ENCODE results near the gene TSPEAR.
"Not testable (repeated sequence)": the region's sequence is repeated elsewhere in the genome, so short reads cannot be mapped to it uniquely, and the experiment has no call there.

The TSPEAR gene

DNA sequence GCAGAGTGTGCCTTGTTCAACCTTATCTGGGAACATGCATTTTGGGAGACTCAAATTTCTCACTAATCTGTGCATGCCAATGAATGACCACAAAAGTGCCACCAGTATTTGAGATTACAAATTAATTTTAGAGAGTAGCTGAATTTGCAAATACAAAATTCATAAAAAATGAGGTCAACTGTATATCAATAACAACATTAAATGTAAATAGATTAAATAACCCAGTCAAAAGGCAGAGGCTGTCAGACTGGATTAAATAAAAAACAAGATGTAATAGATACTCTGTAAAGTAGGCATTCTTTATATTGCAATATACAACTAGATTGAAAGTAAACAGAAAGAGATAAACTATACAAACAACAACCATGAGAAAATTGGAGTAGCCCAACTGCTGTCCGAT, 147.3 kb downstream of the TSPEAR start:
- no peak for DNase-seq

- no peak for DNase-seq
Measured at GRCh38 chr21:44558695-44559094, 152.7 kb downstream of the TSPEAR start, which contains the start of gene KRTAP10-3. Gene KRTAP10-3, minus strand, starts transcription at chr21:44558795. Its CDS starts 80 bp downstream, at chr21:44558715.

DNA sequence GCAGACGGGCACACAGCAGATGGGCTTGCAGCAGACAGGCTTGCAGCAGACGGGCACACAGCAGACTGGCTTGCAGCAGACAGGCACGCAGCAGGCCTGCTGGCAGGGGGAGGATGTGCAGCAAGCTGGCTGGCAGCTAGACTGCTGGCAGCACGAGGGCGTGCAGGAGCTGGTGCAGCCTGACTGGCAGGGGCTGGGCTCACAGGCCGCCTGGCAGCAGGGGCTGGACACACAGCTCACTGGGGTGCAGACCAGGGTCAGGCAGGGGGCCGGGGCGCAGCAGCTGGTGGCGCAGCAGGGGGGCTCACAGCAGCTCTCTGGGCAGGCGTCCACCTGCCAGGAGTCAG, 153.1 kb downstream of the TSPEAR start:
- DNase-seq: not testable (repeated sequence)

GRCh38 chr21:44557491-44558328, 153.7 kb downstream of the TSPEAR start:
- no peak for DNase-seq

DNA sequence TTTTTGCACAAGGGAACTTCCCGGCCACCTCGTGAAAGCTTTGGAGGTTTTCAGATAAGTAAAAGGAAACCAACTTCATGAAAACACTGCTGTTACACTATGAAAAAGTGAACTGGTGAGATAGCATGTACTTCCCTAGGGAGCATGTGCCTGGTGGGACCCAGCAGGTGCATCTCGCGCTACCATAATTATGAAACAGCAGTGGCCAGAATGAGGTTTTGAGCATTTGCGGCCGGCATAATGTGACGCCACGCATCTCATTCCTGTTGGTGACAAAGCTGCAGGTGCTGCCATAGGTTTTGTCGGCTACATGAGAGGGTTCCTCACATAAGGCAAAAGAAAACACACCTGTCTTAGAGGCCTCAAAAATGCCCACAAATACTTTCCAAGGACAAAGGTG, 154.5 kb downstream of the TSPEAR start:
- no peak for DNase-seq

DNA sequence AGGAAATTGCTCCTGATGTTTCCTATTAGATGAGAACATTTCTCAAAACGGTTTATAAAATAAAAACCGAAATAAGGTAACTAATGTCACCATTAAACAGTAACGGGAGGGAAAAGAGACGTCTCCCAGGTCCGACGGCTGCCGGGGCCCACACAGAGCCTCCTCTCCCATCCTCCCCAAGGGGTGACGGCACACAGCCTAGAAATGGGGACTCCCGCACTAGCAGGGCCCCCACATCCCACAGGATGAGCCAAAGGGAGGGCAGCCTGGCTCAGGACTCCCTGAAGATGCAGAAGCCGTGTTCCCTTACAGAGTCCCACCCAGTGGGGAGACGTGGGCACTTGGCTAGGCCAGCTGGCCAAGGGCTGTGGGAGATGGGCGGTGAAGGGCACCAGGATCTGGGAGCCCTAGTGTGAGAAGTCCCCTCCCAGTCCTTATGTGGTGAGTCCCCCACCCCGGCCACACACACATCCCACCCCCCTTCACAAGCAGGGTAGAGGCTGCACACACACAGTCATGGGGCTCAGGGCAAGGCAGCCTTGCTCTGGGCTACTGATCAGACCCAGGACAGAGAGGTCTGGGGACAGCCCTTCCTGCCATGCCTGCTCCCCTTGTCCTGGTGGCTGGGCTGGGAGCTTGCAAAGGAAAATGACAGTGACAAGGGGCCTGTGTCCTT, 156.0 kb downstream of the TSPEAR start:
- no peak for DNase-seq

DNA sequence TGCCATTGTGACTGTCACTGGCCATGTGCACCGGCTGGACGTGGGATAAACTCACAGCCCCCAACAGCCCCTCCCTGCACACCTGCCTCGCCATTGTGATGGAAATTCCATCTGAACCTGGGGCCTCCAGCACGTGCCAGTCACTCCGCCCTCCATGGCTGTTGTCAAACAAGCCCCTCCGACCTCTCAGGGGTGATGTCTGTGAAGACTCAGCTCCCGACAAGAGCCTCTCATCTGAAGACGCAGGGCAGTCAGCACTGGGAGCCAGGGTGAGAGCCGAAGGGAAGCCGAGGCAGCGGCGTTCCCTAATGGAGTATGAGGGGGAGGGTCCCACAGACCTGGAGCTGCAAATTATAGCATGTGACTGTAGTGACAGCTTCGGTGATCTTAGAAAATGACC, 158.7 kb downstream of the TSPEAR start:
- no peak for DNase-seq

DNA sequence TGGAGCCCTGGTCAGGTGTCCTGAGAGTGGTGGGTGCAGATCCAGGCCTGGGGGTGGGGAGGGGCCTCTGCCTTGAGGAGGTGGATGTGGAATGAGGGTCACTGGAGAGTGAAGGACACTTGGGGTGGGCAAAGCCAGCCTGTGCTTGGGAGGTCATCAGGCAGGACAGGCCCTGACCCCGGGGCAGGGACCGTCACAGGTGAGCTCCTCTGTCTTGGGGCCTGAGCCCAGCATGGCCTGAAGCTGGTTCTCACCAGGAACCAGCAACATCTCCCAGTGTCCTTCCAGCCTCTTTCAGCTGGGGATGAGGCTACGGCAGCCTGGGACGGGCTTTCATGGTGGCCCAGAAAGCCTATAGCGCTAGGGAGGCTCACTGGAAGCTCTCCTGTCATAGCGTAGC, 159.2 kb downstream of the TSPEAR start:
- DNase-seq: no peak

DNA sequence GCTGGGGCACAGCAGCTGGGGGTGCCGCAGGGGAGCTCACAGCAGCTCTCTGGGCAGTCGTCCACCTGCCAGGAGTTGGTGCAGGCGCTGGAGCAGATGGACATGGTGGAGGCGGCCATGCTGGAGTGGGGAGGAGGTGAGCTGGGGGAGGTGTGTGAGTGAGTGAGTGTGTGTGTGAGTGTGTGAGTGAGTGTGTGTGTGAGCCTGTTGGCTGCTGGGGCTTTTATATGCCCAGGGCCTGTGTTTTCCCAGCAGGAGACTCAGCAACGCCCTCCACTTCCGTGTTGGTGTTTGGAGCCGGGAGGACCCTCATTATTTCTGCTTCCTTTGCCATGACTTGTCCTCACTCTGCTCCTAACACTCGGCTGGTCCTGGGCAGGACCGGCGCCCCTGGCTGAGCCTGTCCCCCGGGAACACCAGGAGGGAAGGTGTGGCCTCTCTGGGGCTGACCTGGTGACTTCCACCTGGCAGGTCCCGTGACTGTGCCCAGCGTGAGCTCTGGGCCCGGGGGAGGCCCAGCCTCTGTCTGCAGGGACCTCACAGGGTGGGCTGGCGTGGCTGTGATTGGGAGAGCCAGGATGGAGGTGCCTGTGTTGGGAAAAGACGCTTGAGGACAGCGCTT, 159.9 kb downstream of the TSPEAR start, which contains the start of gene KRTAP10-2:
Gene KRTAP10-2, minus strand, starts transcription at position 166 of the 622 bp plus-strand sequence. Its CDS starts 47 bp downstream, at position 119.
- no peak for DNase-seq

DNA sequence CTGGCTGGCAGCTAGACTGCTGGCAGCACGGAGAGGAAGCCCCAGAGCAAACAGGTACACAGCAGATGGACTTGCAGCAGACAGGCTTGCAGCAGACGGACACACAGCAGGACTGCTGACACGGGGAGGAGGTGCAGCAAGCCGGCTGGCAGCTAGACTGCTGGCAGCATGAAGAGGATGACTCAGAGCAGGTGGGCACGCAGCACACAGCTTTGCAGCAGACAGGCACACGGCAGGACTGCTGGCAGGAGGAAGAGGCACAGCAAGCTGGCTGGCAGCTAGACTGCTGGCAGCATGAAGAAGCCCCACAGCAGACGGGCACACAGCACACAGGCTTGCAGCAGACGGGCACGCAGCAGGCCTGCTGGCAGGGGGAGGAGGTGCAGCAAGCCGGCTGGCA, 160.6 kb downstream of the TSPEAR start:
- peak; percentile 50 for DNase-seq

DNA sequence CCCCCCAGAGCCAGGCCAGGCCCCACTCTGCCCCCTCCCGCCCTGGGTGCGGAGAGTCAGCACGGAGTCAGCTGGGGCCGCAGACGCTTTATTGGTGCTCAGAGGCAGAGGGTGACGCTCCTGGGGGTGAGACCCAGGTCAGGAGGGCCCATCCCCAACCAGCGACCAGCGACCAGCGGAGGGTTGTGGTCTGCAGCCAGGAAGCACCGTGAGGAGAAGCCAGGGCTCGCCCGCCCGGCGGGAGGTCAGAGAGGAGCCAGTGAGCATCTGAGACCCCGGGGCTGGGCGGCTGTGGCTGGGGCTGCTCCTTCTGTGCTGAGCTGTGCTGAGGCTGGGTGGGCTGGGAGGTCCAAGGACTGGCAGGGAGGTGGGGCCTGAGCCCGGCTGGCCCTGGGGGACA, 161.1 kb downstream of the TSPEAR start:
- DNase-seq: peak; percentile 45

DNA sequence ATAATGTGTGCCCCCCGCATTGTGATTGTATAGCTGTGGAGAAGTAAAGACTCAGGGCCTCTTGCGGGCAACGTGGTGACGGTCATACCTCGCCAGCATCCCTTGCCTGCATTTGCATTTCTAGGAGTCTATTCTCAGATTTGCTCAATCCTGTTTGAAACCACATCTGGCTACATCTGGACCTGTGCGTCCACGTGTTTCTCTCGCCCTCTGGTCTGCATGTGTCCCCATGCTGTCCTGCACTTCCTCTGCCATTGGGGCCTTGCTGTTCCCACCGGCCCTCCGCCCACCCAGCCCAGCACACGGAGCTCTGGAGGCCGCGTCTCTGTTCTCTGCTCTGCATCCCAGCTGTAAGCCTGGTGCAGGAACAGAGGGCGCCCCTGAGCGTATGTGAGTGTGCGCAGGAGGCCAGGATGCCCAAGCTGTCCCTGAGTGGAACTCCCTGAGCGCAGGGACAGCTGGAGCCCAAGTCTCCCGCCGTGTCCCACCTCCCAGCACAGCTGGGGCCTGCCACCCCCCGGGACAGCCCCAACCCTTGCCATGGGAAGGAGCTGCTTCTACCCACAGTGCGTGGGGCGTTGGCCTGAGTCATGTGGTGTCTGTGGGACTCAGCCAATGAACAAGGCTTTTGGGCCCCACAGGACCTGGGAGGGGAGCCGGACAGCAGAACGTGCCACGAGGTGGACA, 161.7 kb downstream of the TSPEAR start:
- DNase-seq: no peak

- DNase-seq: peak; percentile 51
Measured at GRCh38 chr21:44548922-44549321, 162.4 kb downstream of the TSPEAR start.

GRCh38 chr21:44548381-44548780, 163.0 kb downstream of the TSPEAR start:
- DNase-seq: no peak

GRCh38 chr21:44547656-44548331, 163.6 kb downstream of the TSPEAR start:
- peak; percentile 31 for DNase-seq

- DNase-seq: no peak
Measured at GRCh38 chr21:44544566-44544965, 166.8 kb downstream of the TSPEAR start.

DNA sequence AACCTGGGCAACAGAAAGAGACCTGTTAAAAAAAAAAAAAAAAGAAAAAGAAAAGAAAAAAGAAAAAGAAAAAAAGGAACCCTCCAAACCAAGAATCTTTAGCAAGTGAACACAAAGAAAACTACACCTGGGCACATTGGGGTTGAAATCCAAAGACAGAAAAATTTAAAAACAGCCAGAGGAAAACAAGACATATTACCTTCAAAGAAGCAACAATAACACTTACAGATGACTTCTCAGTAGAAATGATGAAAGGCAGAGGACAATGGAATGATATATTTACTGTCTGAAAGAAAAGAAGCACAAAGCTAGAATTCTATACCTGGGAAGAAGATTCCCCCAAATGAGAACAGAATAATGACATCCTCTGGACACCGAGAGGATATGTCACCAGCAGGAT, 168.7 kb downstream of the TSPEAR start:
- DNase-seq: no peak

DNA sequence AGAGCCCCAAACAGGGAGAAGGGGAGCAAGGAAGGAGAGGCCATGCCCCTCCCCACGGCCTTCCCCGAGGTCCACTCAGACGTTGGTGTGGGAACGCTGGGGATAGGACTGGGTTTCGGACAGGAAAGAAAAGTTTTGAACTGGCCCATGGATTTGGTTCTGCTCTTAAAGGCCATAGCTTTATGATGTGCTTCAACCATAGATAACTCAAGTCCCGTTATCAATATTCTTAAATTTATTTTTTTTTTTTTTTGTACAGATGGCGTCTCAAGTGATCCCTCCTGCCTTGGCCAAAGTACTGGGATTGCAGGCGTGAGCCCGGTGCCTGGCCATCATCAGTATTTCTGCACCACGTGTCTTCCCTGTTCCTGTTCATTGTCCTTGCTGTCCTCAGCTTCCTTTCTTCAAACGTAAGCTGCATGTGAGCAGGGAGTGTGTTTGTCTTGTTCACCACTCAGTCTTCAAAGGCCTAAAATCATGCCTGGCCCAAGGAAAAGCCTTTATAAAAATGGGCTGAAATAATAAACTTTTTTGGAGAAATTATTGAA, 170.6 kb downstream of the TSPEAR start:
- no peak for DNase-seq

DNA sequence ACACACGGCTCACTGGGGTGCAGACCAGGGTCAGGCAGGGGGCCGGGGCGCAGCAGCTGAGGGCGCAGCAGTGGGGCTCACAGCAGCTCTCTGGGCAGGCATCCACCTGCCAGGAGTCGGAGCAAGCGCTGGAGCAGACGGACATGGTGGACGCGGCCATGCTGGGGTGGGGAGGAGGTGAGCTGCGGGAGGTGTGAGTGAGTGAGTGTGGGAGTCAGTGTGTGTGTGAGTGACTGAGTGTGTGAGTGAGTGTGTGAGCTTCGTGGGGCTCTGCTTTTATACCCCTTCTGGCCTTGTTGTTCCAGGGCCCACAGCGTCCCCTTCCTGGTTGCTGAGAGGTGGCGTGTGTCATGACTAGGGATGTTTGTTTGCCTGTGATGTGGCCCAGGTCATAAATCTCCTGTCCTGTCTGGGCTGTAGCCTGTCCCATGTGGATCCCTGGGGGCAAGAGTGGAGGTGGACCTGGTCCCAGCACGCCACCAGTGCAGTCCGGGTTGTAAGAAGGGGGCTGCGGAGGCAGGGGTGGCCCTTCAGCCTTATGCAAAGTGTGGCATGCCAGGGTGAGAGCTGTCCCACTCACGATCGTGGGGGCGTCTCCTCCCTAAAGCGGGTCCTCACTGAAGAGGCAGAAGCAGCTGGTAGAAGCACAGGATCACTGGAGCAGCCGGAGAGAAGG, 171.2 kb downstream of the TSPEAR start, which contains the start of gene KRTAP10-1:
Gene KRTAP10-1, minus strand, starts transcription at position 205 of the 676 bp plus-strand sequence. Its CDS starts 45 bp downstream, at position 160.
- peak; percentile 49 for DNase-seq

DNA sequence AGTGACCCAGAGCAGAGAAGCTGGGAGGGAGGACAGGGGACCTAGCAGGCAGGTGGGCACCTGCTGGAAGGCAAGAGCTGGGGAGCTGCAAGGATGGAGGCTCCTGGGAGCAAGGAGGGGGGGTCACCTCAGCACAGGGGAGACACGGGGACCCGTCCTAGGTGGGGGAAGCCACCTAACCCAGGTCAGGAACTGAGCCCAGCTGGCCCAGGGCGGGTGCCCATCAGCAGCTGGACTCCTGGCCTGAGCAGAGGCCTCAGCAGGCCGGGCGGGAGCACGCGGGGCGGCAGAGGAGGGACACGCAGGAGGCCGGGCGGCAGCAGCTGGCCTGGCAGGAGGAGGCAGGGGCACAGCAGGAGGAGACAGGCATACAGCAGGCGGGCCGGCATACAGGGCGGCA, 172.3 kb downstream of the TSPEAR start:
- no peak for DNase-seq
